ENCODE results near the gene STYXL1.

STYXL1 gene

DNA sequence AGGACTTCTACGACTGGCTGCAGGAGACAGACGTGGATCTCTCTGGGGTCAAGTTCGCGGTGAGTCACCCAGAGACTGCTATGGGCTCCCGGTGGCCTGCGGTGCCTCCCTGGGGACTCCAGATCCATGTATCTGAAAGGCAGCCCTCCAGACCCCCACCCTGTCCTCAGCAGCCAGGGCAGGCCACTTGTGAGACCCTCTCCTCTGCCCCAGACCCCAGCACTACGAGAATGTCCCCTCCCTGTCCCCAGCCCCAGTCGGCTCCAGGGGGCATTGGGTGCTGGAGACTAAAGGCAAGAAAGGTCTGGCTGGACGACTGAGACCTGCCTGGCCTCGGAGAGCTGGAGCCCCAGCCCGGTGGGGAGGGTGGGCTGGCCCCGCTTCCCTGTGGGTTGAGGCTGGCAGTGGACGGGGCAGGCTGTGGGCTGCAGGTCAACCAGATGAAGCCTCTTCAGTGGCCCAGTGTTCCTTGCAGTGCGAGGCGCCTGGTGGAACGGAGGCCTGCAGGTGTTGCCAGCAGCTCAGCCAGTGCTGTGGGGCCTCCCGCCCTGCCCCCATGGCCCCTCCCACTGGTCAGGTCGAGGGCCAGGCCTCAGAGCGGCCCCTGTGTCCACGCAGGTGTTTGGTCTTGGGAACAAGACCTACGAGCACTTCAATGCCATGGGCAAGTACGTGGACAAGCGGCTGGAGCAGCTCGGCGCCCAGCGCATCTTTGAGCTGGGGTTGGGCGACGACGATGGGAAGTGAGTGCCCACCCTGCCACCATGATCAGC is 67.2 kb downstream of the STYXL1 start:
- no peak for DNase-seq (ENCODE audit: low read depth in 2 of 2)

DNA sequence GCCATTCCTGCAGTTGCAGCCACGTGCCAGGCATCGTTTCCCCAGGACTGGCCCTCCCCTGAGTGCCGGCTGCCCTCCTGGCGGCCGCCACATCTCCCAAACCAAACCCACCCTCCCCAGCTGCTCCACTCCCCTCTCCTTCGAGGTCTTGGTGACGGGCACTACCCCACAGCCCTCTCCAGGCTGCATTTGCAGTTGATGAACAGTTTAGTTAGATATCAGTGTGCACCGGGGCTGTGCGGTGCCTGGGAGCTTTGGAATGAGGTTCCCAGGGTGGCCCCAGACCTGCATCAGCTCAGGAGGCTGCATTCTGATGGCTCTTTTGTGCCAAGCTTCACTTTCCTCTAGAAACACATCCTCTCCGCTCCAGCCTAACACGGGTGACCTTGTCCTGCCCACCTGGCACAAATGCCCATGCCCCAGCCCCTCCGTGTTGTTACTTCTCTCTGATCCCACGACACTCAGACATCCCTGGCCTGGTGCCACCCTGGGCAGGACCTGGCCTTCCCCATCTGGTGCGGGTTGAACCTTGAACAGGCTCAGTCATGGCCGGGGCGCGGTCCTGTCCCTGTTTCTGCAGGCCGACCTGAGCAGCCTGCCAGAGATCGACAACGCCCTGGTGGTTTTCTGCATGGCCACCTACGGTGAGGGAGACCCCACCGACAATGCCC is 67.9 kb downstream of the STYXL1 start:
- DNase-seq (ENCODE audit: low read depth in 2 of 2), result no peak

DNA sequence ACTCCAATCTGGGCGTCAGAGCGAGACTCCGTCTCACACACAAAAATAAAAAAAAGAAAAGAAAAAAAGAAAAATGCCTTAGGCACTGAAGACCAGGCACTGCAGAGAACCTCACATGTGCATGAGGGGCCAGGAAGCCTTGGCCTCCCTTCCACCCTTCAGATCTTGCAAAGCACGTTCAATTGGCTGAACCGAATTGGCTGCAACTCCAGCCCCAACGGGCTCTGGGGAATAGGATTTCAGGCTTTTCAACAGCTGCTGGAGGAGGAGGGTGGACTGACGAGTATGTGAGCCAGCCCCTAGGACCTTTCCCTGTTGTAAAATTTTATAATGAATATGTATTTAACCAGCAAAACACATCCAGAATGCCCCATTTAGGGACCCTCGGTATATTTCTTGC is 70.1 kb downstream of the STYXL1 start:
- DNase-seq (ENCODE audit: low read depth in 2 of 2), result no peak

DNA sequence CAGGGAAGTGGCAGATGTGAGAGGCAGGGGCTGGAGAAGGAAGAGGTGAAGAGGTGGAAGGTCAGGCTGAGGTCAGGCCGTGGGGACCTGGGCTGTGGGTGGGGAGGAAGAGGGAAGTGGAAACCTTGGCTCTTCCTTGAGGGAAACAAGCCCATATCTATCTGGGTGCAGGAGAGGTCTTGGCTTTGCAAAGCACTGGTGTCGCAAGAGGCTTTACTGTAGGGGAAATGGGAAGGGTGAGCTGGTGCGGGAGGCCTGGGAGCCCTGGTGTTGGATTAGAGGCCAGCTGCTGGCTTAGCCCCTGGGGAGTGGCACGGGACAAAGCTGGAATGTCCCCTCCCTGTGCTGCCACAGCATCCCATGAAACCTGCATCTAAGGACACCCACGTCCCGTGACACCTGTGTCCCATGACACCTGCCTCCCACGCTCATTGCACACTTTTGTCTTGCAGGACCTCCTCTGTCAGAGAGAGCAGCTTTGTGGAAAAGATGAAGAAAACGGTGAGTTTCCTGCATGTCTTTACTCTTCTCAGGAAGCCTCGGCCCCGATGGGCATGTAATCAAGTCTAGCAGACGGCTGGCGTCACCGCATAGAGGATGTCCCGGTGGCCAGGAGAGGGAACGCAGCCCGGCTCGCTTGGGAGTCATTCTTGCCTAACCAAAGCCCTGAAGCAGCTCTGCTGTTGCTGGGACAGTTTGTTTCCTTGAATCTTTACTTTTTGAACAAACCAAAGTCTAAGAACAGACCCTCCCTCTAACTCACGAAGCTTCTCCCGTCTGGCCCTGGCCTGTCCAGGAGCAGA is 75.6 kb downstream of the STYXL1 start:
- DNase-seq (ENCODE audit: low read depth in 2 of 2), result no peak

DNA sequence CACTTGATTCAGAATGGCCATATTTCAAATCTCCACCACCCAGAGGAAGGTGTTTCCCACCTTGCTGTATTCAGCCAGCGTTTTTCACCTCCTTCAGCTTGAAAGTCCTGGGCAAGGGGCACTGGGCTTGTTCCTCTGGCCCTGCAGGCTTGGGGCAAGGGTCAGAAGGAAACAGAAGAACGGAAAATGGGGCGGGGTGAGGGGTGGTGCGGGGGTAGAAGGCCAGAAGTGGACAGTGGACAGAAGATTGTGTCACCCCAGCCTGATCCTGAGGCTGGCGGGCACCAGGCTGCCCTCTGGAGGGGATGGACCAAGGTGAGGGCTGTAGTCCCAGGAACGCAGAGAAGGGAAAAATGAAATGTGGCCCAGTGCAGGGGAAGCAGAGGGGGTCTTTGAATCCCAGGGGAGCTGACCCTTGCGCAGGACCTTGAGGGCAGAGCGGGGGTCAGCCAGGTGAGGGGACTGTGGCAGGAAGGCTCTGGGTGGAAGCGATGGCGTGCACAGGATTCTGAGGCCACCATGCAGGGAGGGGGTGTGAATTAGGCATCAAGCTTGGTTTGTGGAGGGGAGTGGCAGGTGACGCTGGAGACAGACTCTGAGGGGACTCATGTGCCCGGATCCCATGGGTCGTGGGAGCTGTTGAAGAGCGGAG is 76.4 kb downstream of the STYXL1 start:
- no peak for DNase-seq (ENCODE audit: low read depth in 2 of 2)

DNA sequence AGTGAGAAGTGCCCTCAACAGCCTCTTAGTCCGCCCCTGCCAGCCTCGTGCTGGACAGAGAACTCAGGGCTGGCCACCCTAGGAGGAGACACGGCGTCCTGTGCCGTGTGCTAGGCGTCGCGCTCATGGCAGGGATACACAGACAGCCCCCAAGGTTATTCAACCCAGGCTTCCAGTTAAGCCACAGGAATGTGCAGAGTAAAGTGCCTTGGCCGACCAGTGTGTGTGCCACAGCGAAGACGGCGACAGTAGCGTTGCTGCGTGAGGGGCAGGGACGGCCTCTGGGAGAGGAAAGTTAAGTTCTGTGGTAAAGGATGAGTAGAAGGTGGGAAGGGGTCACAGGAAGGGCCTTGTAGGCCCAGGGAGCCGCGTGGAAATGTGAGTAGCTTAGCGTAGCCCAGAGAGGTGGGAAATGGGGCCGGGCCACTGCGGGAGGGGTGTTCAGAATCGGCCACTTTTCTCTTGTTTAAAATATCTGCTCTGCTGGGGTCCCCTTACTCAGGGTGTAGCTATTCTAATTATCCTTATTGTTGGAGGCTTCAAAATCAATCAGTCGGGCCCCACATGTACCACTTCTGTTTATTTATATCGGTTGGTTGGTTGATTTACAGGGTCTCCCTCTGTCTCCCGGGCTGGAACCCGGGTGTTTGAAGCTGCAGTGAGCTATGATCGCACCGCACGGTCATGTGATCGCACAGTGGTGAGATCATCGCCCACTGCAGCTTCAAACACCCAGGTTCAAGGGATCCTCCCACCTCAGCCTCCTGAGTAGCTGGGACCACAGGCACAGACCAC is 77.9 kb downstream of the STYXL1 start:
- DNase-seq (ENCODE audit: low read depth in 2 of 2), result no peak

DNA sequence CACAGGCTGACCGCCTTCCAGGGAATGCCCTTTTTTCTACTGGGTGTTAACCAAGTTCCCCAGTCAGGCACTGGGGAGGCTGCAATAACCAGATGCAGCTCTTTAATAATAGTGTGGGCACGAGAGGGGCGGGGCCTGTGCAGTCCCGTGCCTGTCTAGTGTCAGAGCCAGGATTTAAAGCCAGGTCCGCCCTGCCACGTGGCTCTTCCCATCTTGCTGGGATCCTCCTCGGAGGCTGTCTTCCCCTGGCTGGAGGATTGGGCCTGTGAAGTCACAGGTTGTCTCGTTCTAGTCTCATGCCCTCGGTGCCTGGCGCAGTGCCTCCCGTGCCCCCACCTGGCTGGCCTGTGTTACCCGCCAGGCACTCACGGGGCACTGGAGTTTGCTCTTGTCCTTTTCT is 78.6 kb downstream of the STYXL1 start:
- DNase-seq (ENCODE audit: low read depth in 2 of 2), result no peak

DNA sequence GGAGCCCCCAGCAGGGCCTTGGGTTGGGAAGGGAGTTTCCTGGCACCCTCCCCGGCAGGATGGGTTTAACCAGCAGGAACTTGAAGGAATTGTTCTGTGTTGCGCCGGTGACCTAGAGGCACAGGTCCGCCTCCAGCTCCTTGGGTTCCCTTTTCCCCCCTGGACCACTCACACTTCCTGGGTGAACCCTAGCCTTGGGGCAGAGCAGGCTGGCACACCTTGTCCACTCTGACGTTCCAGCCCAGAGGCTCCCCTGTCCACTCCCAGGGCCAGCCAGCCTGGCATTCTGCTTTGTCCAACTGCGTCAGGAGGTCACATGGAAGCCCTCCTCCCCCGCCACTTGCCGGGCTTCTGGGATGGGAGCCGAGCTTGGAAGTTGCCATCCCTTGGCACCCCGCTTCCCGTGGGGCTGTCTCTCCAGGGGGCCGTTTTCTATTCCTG is 79.2 kb downstream of the STYXL1 start:
- DNase-seq (ENCODE audit: low read depth in 2 of 2), result no peak

DNA sequence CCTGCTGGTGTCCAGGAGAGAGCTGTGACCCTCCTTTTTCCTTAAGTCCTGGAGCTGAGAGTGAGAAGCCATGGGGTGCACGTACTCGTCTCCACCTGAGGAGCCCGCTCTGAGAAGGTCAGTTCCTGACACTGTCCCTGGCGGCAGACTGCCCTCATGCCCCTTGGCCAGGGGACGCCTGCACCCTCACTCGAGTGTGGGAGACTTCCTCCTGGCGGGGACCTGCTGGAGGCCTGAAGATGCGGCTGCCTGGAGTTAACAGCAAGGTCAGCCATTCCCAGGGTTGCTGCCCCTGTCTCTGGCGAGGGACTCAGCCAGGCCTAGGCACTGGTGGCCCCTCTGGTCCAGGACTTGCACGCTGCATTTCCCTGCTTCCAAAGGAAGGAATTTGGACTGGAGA is 79.8 kb downstream of the STYXL1 start:
- DNase-seq (ENCODE audit: low read depth in 2 of 2), result no peak

DNA sequence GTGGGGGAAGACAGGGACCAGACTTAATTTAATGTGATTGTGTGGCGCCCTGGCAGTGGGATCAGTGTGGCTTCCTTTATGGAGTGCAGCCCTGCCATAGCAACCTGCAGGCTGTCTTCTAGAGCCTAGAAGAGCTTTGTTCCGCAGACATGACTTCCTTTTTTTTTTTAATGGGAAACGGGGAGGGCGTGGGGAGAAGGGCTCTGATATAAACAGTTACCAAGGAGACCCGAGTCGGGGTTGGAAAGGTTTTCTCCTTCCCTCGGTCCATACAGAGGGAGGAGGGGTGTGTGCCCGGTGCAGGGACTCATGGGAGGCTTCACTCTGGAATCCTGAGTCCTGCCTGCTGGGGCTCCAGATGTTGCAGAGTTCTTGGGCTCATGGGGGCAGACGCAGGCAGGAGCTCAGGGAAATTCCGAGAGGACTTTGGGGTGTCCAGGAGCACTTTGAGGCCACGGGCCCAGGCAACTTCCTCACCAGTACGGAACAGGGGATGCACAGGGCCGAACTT is 80.3 kb downstream of the STYXL1 start:
- DNase-seq (ENCODE audit: low read depth in 2 of 2), result no peak

DNA sequence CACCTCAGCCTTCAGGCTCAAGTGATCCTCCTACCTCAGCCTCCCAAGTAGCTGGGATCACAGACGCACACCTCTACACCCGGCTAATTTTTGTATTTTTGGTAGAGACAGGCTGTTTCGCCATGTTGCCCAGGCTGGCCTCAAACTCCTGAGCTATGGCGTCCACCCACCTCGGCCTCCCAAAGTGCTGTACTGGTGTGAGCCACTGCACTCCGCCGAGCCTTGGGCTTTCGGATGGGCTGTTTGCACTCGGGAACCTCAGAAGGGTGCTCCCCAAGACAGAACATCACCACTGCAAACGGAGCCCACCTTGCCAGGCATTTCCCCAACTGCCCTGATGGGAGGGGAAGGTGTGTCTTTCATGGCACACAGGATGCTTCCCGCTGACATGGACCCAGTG is 80.7 kb downstream of the STYXL1 start:
- DNase-seq (ENCODE audit: low read depth in 2 of 2), result no peak

DNA sequence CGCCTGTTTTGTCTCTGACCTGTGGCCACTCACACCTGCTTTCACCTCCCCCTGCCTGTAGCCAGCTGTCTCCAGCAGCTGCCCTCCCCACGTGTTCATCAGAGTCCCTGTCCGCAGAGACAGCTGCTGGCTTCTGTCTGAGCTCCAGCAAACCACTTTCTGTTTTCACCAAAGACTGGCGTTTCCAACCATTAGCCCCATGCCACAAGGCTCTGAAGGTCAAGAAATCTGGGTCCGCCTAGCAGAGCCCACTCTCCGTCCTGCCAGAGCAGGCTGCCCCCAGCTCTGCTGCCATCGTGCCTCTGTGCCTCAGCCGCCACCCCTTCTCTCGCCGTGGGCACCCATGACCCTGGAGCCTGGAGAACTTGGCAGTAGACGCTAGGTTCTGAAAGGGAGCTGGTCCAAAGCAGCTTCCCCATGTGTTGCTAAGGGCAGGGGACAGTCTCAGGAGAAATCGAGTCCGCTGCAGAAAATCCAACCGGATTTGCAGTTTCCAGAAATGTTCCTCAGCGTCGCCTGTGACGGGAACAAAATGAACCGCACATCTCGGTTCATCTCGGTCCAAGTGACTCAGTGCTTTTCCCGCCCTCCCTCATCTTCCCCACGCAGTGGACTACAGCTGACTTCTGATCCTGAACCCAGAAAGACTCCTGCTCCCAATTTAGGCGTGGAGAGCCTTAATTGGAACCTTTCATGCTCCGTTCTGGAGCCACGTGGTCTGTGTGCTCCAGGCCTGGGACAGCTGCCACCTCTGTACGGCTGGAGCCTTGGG is 81.4 kb downstream of the STYXL1 start:
- no peak for DNase-seq (ENCODE audit: low read depth in 2 of 2)

DNA sequence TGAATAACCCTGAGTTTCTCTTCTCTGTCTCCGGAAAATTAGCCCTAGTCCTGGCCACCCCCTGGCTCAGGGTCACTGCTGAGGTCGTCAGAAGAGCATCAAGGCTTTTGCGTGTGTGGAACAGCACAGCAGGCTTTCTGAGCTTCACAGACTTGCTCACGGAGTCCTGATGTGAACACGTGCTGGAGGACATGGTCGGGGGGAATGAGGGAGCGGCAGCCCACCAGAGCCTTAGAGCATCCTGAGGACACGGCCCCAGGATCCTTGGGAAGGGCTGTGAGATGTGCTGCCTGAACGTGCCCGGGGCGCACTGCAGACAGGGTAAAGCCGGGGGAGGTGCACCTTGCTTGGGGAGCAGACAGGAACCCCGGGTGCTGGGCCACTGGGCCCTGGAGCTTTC is 82.2 kb downstream of the STYXL1 start:
- no peak for DNase-seq (ENCODE audit: low read depth in 2 of 2)

DNA sequence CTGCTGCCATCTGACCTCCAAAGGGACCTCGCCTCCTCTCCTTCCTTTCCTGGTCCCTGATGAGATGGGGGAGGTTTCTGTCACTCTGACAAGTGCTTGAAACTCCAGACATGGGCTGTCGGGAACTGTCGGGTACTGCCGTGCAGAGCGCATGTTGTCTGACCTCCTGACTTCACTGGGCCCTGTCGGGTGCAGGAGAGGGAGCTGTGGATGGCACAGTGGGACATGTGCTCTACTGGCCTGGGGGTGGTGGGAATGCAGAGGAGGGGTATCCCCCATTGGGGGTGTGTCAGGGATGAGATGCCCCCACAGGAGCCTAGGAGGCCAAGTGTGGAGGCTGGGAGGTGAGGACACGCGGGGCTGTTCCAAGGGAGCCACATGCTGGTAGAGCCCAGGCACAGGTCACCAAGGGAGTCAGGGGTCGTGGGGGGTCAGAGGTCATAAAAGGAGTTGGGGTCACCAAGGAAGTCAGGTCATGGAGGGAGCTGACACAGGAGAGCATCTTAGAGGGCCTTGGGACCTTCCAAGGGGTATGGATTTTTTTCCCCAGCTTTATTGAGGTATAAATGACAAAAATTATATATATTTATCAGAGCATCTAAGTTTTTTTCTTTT is 84.3 kb downstream of the STYXL1 start:
- DNase-seq (ENCODE audit: low read depth in 2 of 2), result no peak

DNA sequence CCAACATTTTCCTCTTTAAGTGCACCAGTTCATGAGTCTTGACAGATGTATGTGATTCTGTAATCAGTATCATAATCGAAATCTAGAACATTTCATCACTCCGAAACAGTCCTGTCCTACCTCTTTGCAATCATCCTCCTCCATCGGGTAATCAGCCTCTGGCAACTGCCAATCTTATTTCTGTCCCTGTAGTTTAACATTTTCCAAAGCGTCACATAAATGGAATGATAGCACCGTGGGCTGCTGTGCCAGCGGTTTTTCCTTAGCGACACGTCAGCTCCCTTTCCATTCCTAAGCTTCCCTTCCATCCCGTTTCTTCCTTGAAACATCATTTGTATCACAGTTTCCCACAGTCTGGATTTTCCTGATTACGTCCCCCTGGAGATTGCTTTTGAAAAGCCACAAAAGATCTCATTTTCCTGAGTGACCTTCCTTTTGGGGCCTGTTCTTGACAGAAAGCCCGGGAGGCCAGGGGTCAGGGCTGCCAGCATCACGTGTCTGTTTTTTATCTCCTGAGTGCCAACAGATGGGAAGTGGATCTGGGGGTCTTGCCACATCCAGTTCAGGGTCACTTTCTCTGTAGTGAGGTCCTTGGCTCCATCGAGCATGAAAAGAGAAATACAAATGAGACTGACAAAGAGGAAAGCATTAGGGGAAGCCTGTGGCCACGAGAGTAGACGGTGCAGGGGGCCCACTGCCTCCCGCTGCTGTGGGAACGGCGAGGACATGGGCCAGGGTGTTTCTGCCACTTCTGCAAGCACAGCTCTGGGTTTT is 85.0 kb downstream of the STYXL1 start:
- DNase-seq (ENCODE audit: low read depth in 2 of 2), result no peak

DNA sequence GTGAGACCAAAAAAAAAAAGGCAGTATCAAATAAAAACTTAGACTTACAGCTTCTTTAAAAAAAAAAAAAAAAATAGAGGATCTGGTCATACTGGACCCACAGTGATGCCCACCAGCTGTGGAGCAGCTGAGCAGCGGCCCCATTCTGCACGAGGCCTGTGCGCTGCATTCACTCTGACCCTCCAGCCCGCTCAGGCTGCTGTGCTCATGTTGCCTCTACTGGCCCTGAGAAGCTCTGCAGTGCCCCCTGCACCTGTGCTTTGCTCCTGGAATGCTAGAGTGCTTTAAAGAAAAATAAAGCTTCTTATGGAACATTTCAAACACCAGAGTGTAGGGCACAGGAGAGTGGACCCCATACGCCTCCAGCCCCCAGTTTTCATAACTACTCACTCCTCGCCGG is 86.6 kb downstream of the STYXL1 start:
- DNase-seq (ENCODE audit: low read depth in 2 of 2), result no peak

DNA sequence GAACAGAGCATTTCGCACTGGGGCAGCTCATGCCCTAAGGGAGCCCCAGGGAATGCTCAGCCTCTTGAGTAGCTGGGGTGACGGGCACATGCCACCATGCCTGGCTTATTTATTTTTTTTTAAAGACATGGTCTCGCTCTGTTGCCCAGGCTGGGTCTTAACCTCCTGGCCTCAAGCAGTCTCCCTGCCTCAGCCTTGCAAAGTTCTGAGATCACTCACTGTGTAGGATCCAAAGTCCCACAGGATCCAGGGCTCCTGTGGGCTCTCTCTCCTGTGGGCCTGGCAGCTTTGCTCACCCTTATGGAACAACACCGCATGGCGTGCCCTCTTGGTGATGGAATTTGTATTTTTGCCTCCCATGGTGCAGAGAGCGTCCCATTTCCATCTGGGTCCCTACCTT is 87.4 kb downstream of the STYXL1 start:
- no peak for DNase-seq (ENCODE audit: low read depth in 2 of 2)

DNA sequence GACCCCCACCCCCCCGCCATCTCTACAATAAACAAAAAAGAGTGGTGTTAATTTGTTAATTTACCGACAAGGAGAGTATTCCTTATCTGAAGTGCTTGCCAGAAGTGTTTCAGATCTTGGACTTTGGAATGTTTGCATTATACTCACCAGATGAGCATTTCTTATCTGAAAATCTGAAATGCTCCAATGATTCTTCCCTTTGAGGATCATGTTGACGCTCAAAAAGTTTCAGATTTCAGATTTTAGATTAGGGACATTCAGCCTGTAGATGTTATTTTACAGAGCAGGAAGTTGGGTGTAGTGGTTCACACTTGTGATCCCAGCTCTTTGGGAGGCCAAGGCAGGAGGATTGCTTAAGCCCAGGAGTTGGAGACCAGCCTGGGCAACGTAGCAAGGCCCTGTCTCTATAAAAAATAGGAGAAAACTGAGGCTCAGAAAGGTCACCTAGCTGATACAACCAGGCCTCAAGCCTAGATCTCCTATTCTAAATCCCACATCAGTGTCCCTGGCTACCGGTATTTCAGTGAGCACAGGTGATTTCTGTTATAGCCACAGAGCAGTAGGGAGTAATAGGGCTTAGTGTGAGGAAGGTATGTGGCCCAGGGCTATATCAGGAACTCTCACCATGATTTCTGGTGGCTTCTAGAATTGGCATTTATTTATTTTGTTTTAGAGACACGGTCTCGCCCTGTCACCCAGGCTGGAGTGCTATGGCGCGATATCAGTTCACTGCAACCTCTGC is 88.8 kb downstream of the STYXL1 start:
- DNase-seq (ENCODE audit: low read depth in 2 of 2), result no peak

All from stimulated activated CD4-positive, alpha-beta T cell treated with anti-CD3 and anti-CD28 coated beads, Interleukin-1b, Interleukin-23, amount 100 ng/mL, for 1 hour (primary cell).